K562 (cell line): ENCODE results near the gene PILRA. TPM values are rescaled to one million over a fixed set of nuclear protein-coding genes. Genes with fewer than 3 reads are reported as not detected.

Experiments used
- BRD4 ChIP-seq: fragments of 200-600 bp; sonication (generic); IDR thresholded peaks from 2 replicates; pipeline ENCODE4 v1.6.1; 2017; ENCODE audit warnings: inconsistent platforms
- CBX1 ChIP-seq: sonication (generic); IDR thresholded peaks from 2 replicates; pipeline ENCODE4 v1.6.1; 2016; ENCODE audit warnings: antibody characterized with exemption, low read depth, mild to moderate bottlenecking
- CCNT2 ChIP-seq: IDR thresholded peaks from 2 replicates; pipeline ENCODE4 v1.6.1; 2011; ENCODE audit warnings: borderline replicate concordance, low read depth, mild to moderate bottlenecking, moderate library complexity, mixed read lengths, low read length; ENCODE audit not compliant: insufficient read length; ENCODE audit errors: extremely low read depth
- E2F3 ChIP-seq: fragments of 250-450 bp; sonication (Bioruptor Pico); IDR thresholded peaks from 2 replicates; pipeline ENCODE4 v1.4.0; 2020; ENCODE audit warnings: mild to moderate bottlenecking
- HNRNPK ChIP-seq: fragments of 200-400 bp; formaldehyde crosslinking; IDR thresholded peaks from one replicate; pipeline ENCODE4 v1.6.1; 2018; ENCODE audit warnings: mild to moderate bottlenecking, low read depth, low read length; ENCODE audit not compliant: poor library complexity, severe bottlenecking
- JUNB ChIP-seq: fragments of 450-650 bp; formaldehyde crosslinking; conservative IDR thresholded peaks from 2 replicates; pipeline ENCODE4 v1.4.0; 2020; ENCODE audit warnings: mild to moderate bottlenecking
- NFIC ChIP-seq: fragments of 450-650 bp; IDR thresholded peaks from 2 replicates; pipeline ENCODE4 v1.6.1; 2017; ENCODE audit warnings: mild to moderate bottlenecking, inconsistent platforms
- NR3C1 ChIP-seq: sonication (generic); formaldehyde crosslinking; IDR thresholded peaks from 2 replicates; pipeline ENCODE4 v1.8.1; 2022; ENCODE audit warnings: missing genetic modification reagents
- PHF8 ChIP-seq: fragments of 200-600 bp; sonication (generic); IDR thresholded peaks from 2 replicates; pipeline ENCODE4 v1.6.1; 2012; ENCODE audit warnings: mixed run types, mild to moderate bottlenecking, inconsistent platforms, low read length, moderate library complexity, borderline replicate concordance
- PRMT5 ChIP-seq: sonication (generic); formaldehyde crosslinking; IDR thresholded peaks from 2 replicates; pipeline ENCODE4 v1.5.0; 2020; ENCODE audit warnings: missing genetic modification reagents
- PTBP1 ChIP-seq: fragments of 200-400 bp; formaldehyde crosslinking; IDR thresholded peaks from 2 replicates; pipeline ENCODE4 v1.6.1; 2017; ENCODE audit warnings: low read depth, low read length
- RBM14 ChIP-seq: fragments of 200-400 bp; formaldehyde crosslinking; IDR thresholded peaks from 2 replicates; pipeline ENCODE4 v1.6.1; 2018; ENCODE audit warnings: low read depth, mild to moderate bottlenecking, low read length, moderate library complexity, borderline replicate concordance; ENCODE audit not compliant: insufficient read depth
- RFX5 ChIP-seq: IDR thresholded peaks from 2 replicates; pipeline ENCODE4 v1.6.1; 2011; ENCODE audit warnings: low read depth, mild to moderate bottlenecking, improper control_type of control experiment, low read length
- SIN3A ChIP-seq, 2 experiments: fragments of 150-350 bp in 1 of 2; IDR thresholded peaks; 2 replicates each; pipeline ENCODE4 v1.6.1; 2011 to 2016; ENCODE audit warnings: borderline replicate concordance in 2 of 2, low read depth in 2 of 2, low read length in 2 of 2, mild to moderate bottlenecking in 2 of 2, moderate library complexity in 2 of 2; ENCODE audit not compliant: control insufficient read depth in 1 of 2
- ZBTB7A ChIP-seq: IDR thresholded peaks from 2 replicates; pipeline ENCODE4 v1.6.1; 2011; ENCODE audit warnings: low read depth, mild to moderate bottlenecking, low read length, moderate library complexity, borderline replicate concordance; ENCODE audit not compliant: control insufficient read depth
- polyA plus RNA-seq, 8 experiments: library from polyadenylated mRNA; depleted of rRNA in 4 of 8; stranded (reverse) in 5 of 8; unstranded in 3 of 8; fragments of >200 nt; fragmentation: Nextera tagmentation in 2 of 8; fragmentation: Illumina TruSeq in 1 of 8; extraction: Ambion mirVana in 2 of 8; extraction: Trizol in 1 of 8; gene quantifications; 2 replicates each; pipeline versions ENCODE4 v1.2.1 to v1.2.3, GENCODE V29; 2011 to 2014; ENCODE audit warnings: inconsistent platforms in 1 of 8, missing spikeins in 1 of 8
- total RNA-seq, 7 experiments: library from RNA; depleted of rRNA in 6 of 7; stranded (reverse); fragments of >200 nt in 6 of 7; fragmentation: Illumina TruSeq in 2 of 7; extraction: Trizol in 2 of 7; gene quantifications; 2 replicates each; pipeline versions ENCODE4 v1.2.1 to v1.2.3, GENCODE V29; 2011 to 2021; ENCODE audit warnings: low replicate concordance in 1 of 7
- TF ChIP-seq, protein P1 (sequence below), 2 experiments: fragments of 450-650 bp; formaldehyde crosslinking in 1 of 2; IDR thresholded peaks; 2 replicates each; pipeline versions ENCODE4 v1.4.0 to v1.6.1; 2014 to 2020; ENCODE audit warnings: mild to moderate bottlenecking in 2 of 2, borderline replicate concordance in 1 of 2, low read depth in 1 of 2
- TF ChIP-seq, protein P2 (sequence below): sonication (generic); formaldehyde crosslinking; IDR thresholded peaks from 2 replicates; pipeline ENCODE4 v1.8.1; 2023; ENCODE audit warnings: mild to moderate bottlenecking, missing genetic modification reagents

Gene PILRA
- total and polyA plus RNA-seq, 9 of the 15 experiments (the other 6 are each of a cell fraction or from before 2014, with no cell fraction given): 0.13 to 1.8 (median 0.62) TPM

- TF ChIP-seq, protein P1, sequence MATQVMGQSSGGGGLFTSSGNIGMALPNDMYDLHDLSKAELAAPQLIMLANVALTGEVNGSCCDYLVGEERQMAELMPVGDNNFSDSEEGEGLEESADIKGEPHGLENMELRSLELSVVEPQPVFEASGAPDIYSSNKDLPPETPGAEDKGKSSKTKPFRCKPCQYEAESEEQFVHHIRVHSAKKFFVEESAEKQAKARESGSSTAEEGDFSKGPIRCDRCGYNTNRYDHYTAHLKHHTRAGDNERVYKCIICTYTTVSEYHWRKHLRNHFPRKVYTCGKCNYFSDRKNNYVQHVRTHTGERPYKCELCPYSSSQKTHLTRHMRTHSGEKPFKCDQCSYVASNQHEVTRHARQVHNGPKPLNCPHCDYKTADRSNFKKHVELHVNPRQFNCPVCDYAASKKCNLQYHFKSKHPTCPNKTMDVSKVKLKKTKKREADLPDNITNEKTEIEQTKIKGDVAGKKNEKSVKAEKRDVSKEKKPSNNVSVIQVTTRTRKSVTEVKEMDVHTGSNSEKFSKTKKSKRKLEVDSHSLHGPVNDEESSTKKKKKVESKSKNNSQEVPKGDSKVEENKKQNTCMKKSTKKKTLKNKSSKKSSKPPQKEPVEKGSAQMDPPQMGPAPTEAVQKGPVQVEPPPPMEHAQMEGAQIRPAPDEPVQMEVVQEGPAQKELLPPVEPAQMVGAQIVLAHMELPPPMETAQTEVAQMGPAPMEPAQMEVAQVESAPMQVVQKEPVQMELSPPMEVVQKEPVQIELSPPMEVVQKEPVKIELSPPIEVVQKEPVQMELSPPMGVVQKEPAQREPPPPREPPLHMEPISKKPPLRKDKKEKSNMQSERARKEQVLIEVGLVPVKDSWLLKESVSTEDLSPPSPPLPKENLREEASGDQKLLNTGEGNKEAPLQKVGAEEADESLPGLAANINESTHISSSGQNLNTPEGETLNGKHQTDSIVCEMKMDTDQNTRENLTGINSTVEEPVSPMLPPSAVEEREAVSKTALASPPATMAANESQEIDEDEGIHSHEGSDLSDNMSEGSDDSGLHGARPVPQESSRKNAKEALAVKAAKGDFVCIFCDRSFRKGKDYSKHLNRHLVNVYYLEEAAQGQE (IDR thresholded peaks at IDR 0.05; ENCODE audit: borderline replicate concordance): no peak
- TF ChIP-seq, protein P1 (CRISPR knock-in tag; IDR thresholded peaks at IDR 0.05; ENCODE audit: low read depth): peak; percentile 71
- peak; percentile 53 to 71; a peak in 2 of 4 replicates for TF ChIP-seq SIN3A (IDR thresholded peaks at IDR 0.05; ENCODE audit: borderline replicate concordance in 2 of 2, control insufficient read depth in 1 of 2, low read depth in 2 of 2, low read length in 2 of 2)
- TF ChIP-seq PTBP1: no peak
- TF ChIP-seq ZBTB7A: peak; percentile 97
- TF ChIP-seq E2F3: 0 out of 2 replicates have a peak, but pooled peaks have one; percentile 12
- TF ChIP-seq NR3C1: peak; percentile 74; the same call in 1 of the 2 replicates
- peak; percentile 96; the same call in 1 of the 2 replicates for TF ChIP-seq RBM14
- peak; percentile 75 for TF ChIP-seq HNRNPK
- 0 out of 2 replicates have a peak, but pooled peaks have one; percentile 1 for TF ChIP-seq JUNB (CRISPR knock-in tag)
- peak; percentile 54 for TF ChIP-seq CCNT2
- TF ChIP-seq PHF8: peak; percentile 57; the same call in 1 of the 2 replicates
- peak; percentile 78; the same call in 1 of the 2 replicates for TF ChIP-seq CBX1
- peak; percentile 36; the same call in 1 of the 2 replicates for TF ChIP-seq NFIC
- TF ChIP-seq, protein P2, sequence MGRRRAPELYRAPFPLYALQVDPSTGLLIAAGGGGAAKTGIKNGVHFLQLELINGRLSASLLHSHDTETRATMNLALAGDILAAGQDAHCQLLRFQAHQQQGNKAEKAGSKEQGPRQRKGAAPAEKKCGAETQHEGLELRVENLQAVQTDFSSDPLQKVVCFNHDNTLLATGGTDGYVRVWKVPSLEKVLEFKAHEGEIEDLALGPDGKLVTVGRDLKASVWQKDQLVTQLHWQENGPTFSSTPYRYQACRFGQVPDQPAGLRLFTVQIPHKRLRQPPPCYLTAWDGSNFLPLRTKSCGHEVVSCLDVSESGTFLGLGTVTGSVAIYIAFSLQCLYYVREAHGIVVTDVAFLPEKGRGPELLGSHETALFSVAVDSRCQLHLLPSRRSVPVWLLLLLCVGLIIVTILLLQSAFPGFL (CRISPR knock-in tag): no peak
- TF ChIP-seq RFX5: no peak
- TF ChIP-seq BRD4: peak; percentile 87; the same call in 1 of the 2 replicates
- TF ChIP-seq PRMT5 (CRISPR knock-in tag): 0 out of 2 replicates have a peak, but pooled peaks have one; percentile 52
Observed at GRCh38 chr7:100429637-100430492, 56.6 kb downstream of the PILRA start, which contains the start of gene MEPCE (continued).
